ENCODE results near the gene TSSK2.

Gene TSSK2

GRCh38 chr22:19105867-19106802, 25.0 kb upstream of the TSSK2 start:
- Histone ChIP-seq H3K4me2 (ENCODE audit: low read length) (no peak overlapping the region), H2AFZ (ENCODE audit: low read length) (no peak overlapping the region), H3K4me3 (ENCODE audit: low read depth, low read length, poor library complexity, severe bottlenecking) (no peak overlapping the region), H3K27ac (ENCODE audit: low read depth, low read length, poor library complexity, severe bottlenecking) (no peak overlapping the region), H3K4me1 (ENCODE audit: insufficient read depth, low read length, severe bottlenecking) (peaks cover 21% of the 10 kb centered on the region), H3K9ac (ENCODE audit: low read length) (no peak overlapping the region), H3K9me2 (ENCODE audit: low read depth, low read length) (no peaks in the 10 kb centered on the region), H3K27me3 (ENCODE audit: insufficient read depth, low read length) (no peaks in the 10 kb centered on the region), H3K79me2 (ENCODE audit: insufficient read depth, low read length) (peaks cover 69% of the 10 kb centered on the region), H3K9me3 (ENCODE audit: low read length) (no peaks in the 10 kb centered on the region), H3K36me3 (ENCODE audit: insufficient read depth, low read length) (peaks cover 4% of the 10 kb centered on the region; the same call in 1 of the 2 replicates), H4K20me1 (ENCODE audit: insufficient read depth, low read length) (no peaks in the 10 kb centered on the region), H3F3A (ENCODE audit: insufficient read depth, low read length) (no peaks in the 10 kb centered on the region)
- TF ChIP-seq EZH2 (IDR thresholded peaks at IDR 0.05; ENCODE audit: borderline replicate concordance, low read length) = no peak
- TF ChIP-seq CTCF (IDR thresholded peaks at IDR 0.05; ENCODE audit: low read length) = peak; percentile 72

- H3K9ac ChIP-seq (ENCODE audit: low read length) = no peak overlapping the region
- H3K9me2 ChIP-seq (ENCODE audit: low read depth, low read length) = no peaks in the 10 kb centered on the region
- H3K36me3 ChIP-seq (ENCODE audit: insufficient read depth, low read length) = no peaks in the 10 kb centered on the region
- H3K27me3 ChIP-seq (ENCODE audit: insufficient read depth, low read length) = no peaks in the 10 kb centered on the region
- H2AFZ ChIP-seq (ENCODE audit: low read length) = no peak overlapping the region
- H3K27ac ChIP-seq (ENCODE audit: low read depth, low read length, poor library complexity, severe bottlenecking) = no peak overlapping the region
- H4K20me1 ChIP-seq (ENCODE audit: insufficient read depth, low read length) = no peaks in the 10 kb centered on the region
- H3K4me3 ChIP-seq (ENCODE audit: low read depth, low read length, poor library complexity, severe bottlenecking) = no peak overlapping the region
- no peak overlapping the region for H3K4me2 ChIP-seq (ENCODE audit: low read length)
- no peaks in the 10 kb centered on the region for H3F3A ChIP-seq (ENCODE audit: insufficient read depth, low read length)
- H3K4me1 ChIP-seq (ENCODE audit: insufficient read depth, low read length, severe bottlenecking) = peaks cover 22% of the 10 kb centered on the region
- TF ChIP-seq CTCF (IDR thresholded peaks at IDR 0.05; ENCODE audit: low read length) (no peak), EZH2 (IDR thresholded peaks at IDR 0.05; ENCODE audit: borderline replicate concordance, low read length) (no peak)
- H3K9me3 ChIP-seq (ENCODE audit: low read length) = no peaks in the 10 kb centered on the region
- H3K79me2 ChIP-seq (ENCODE audit: insufficient read depth, low read length) = peaks cover 68% of the 10 kb centered on the region
These were observed 24.0 kb upstream of the TSSK2 start for GRCh38 chr22:19106886-19107729.

- Histone ChIP-seq H3K27ac (ENCODE audit: low read depth, low read length, poor library complexity, severe bottlenecking) (no peak overlapping the region), H3K79me2 (ENCODE audit: insufficient read depth, low read length) (peaks cover 71% of the 10 kb centered on the region), H3K27me3 (ENCODE audit: insufficient read depth, low read length) (no peaks in the 10 kb centered on the region), H3K9ac (ENCODE audit: low read length) (no peak overlapping the region), H3K4me2 (ENCODE audit: low read length) (no peak overlapping the region), H3F3A (ENCODE audit: insufficient read depth, low read length) (no peaks in the 10 kb centered on the region), H4K20me1 (ENCODE audit: insufficient read depth, low read length) (no peaks in the 10 kb centered on the region), H2AFZ (ENCODE audit: low read length) (no peak overlapping the region), H3K9me2 (ENCODE audit: low read depth, low read length) (no peaks in the 10 kb centered on the region), H3K4me1 (ENCODE audit: insufficient read depth, low read length, severe bottlenecking) (peaks cover 26% of the 10 kb centered on the region), H3K36me3 (ENCODE audit: insufficient read depth, low read length) (no peaks in the 10 kb centered on the region), H3K9me3 (ENCODE audit: low read length) (no peaks in the 10 kb centered on the region), H3K4me3 (ENCODE audit: low read depth, low read length, poor library complexity, severe bottlenecking) (no peak overlapping the region)
- no peak for TF ChIP-seq CTCF (IDR thresholded peaks at IDR 0.05; ENCODE audit: low read length)
These were observed 23.4 kb upstream of the TSSK2 start for GRCh38 chr22:19107730-19108074.

Measured in OCI-LY1 (cell line).